Eye (tissue), 1 donor: ENCODE data around the gene MYLK4.

Experiments used
- DNase-seq: peaks from one replicate; pipeline ENCODE4 v3.0.0-alpha.2; 2015

Gene MYLK4

DNA sequence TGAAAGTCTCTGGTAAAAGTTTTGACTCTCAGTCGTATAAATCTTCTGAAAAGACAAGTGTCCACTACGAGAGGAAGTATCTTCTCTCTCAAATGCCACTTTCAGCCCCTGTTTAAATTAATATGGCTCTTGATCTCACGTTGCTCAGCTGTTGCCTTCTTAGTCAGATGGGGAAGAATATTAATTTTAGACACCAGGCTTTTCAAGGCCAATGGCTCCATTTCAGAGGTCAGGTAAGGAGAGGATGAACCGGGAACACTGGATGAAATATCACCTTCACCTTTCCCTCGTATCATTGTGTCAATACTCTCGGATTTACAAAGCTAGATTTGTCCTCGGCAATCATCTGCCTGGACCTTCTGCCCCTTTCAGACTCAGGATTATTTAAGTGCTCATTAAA, at the start of gene MYLK4:
Gene MYLK4, minus strand, starts transcription at position 91 of the 400 bp plus-strand sequence. CDS start 1,628 bp downstream, outside the sequence.
- DNase-seq = no peak

DNA sequence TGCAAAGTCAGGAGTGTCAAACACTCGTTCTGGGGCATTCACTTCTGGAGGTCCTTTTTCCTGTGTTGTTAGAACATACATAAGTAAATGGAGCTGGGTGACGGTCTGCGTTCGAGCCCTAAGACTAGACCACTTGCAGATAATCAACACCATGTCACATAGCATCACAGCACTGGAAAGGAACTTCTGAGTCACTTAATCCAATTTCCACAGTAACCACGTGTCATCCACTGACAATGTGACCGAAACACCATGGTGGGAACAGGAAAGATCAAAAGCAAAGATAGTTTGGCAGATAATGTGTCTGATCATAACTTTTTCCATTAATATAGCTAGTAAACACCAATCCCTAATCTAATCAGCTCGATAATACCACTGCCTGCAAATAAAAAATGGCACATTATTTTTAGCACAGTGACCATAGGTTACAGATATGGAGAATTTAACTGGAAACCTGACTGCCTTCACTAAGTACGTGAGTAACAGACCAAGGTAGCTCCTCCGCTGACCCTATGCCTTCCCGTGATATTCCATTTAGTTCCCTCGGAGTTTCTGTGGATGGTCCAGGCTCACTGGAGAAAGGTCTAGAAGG, 49.3 kb upstream of the MYLK4 start:
- no peak for DNase-seq

GRCh38 chr6:2798586-2799134, 47.9 kb upstream of the MYLK4 start:
- DNase-seq = no peak

GRCh38 chr6:2797564-2798031, 46.9 kb upstream of the MYLK4 start:
- peak; percentile 35 for DNase-seq

DNA sequence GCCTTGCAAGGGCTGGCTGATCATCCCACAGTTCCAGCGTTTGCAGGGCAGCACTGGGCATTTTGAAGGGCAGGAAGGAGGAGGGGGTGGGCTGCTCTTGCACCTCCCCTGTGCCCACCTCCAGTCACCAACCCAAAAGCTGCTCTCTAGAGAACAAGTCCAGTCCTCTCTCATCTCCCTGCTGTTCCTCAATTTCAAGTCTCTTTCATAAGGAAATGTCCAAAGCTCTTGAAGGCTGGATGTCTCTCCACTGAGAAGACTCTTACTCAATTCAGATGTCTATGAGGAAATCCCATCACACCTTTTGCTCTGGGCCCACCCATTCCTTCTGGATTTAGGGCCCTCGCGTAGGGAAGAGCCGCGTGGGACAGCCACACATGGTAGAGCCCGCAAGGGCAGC, 46.1 kb upstream of the MYLK4 start:
- DNase-seq = no peak

DNA sequence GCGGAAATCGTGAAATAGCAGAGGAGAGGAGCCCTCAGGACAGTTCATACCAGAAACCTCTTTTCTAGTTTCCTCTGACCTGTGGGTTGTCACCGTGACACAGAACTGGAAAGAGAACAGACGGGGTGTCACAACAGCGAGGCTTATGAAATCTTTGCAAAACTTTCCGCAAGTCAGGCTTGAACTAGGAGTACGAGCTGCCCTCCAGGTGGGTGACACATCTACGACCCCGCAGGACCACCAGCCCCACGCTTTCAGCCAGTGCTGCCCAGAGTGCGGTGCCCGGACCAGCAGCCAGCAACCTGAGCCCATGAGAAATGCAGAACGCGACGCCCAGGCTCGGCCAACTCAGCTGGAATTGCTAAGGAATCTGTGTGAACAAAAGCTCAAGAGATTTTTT, 45.2 kb upstream of the MYLK4 start:
- DNase-seq = no peak

GRCh38 chr6:2795162-2795561, 44.4 kb upstream of the MYLK4 start:
- no peak for DNase-seq

- DNase-seq = no peak
Measured at GRCh38 chr6:2794171-2794730, 43.5 kb upstream of the MYLK4 start.

DNA sequence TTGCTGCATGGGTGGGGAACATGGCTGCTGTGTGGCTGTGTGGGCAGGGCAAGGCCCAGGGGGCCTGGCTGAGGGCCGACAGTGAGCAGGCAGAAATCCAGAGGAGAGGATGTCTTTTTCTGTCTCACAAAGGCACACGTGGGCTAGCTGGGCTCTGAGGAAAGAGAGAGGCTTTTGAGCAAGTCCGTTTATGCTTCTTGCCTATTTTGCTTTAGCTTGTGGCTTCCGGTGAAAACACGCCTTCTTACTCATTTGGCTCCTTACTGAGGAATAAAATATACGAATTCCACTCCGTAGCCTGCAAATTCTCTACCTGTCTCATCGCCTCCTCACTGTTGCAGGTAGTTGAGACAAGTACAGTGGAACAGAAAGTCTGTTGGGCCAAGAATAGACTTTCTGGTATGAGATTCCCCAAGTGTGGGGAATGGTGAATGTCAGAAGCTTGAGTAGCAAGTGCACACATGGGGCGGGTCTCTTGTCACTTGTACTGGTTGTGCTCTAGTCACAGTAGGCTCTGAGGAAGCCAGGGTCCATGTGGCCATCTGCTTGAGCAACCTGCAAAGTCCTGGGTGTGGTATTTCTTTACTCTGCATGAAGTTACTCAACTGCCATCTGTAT, 42.9 kb upstream of the MYLK4 start:
- DNase-seq = no peak

- DNase-seq = no peak
Measured at GRCh38 chr6:2792330-2793110, 41.8 kb upstream of the MYLK4 start.

DNA sequence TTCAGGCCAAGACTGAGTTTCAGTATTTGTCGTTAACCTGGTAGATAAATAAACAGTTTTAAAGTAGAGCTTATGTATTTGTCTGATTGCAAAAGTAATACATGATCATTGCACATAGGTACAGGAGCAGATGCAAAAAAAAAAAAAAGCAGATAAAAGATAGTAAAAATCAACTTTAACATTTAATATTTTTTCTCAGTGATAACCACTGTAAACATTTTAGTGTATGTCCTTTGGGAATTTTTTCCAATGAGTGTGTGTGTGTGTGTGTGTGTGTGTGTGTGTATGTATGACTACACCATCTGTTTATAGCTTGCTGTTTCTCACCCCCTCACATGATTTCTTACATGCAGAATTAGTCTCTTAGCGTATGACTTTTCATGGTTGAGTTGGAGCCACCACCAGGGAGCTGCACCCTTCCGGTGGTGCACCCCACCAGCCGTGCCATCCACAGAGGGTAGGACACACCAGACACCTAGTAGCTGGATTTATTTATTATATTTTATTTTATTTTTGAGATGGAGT, 40.8 kb upstream of the MYLK4 start:
- DNase-seq = no peak

GRCh38 chr6:2790588-2791449, 40.1 kb upstream of the MYLK4 start:
- DNase-seq = peak; percentile 86

DNA sequence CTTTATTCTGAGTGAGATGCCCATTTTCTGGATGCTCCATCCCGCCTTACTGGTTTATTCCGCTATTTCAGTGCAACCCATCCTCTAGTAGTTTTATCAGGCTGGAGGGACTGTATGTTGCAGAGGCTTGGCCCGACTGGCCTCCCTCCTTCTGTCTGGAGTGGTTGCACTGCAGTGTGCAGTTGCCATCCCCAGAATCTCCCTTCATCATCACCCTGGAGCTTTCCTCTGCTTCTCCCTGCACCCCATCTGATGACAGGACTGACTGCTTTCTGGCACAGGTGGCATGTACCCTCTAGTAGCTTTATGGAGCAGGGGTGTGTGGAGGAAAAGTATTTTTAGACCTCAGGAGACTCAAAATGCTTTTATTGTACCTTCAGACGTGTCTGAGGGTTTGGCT, 35.5 kb upstream of the MYLK4 start:
- no peak for DNase-seq

DNA sequence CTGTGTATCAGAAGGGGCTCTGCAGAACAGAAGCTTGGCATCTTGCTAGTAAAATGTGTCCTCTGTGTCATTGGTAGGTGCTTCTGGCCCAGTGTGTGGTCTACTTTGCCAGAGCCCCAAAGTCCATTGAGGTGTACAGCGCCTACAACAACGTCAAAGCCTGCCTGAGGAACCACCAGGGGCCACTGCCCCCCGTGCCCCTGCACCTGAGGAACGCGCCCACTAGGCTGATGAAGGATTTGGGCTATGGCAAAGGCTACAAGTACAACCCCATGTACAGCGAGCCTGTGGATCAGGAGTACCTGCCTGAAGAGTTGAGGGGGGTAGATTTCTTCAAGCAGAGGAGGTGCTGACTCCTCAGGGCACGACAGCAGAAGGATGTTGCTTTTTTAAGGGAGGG, 34.2 kb upstream of the MYLK4 start:
- DNase-seq = no peak

DNA sequence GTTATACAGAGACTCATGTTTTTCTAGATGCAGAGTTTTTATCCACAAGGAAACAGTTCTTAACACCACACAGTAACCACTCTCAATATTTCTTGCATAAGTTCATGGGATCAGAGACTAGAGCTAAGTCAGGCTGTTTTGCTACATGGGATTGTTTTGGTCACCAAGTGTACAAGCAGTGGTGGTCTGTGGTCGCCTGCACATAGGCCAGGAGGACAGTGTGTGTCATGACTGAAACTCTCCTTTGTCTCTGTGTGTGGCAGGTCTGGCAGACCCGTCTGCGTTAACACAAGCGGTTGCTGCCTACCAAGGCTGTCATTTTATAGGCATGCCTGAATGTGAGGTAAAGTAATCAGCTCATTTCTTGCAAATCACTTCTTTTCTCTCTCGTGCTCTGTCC, 33.3 kb upstream of the MYLK4 start:
- no peak for DNase-seq

DNA sequence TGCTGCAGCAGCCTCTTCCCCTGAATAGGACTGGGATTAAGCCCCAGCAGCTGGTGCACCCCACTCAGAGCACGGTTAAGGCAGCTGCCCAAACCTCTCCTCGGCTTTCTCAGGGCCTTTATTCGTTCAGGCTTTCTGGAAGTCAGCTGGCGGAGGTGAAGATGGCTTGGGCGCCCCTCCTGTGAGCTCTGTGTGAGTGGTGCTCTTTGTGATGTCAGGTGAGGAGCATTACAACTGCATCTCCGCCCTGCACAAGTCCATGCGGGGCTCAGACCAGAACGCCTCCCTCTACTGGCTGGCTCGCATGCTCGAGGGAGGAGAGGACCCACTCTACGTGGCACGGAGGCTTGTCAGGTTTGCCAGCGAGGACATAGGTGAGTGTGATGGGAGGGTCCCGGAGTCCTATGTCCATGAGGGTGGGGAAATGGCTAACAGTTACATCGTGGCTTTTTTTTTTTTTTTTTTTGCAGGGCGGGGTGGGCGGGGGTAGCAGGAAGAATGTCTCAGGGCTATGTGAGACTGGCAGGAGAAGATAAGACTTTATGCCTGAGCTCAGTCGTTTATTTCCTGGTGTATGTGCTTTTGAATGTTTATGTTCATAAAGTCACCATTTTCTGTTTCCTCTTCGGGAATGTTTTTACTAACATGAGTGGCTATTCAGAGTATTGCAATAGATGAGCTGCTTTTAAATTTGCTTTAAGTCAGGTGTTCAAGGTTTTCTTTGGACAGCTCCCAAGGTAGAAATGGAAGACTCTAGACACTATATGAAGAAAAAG, 32.7 kb upstream of the MYLK4 start:
- DNase-seq = no peak

DNA sequence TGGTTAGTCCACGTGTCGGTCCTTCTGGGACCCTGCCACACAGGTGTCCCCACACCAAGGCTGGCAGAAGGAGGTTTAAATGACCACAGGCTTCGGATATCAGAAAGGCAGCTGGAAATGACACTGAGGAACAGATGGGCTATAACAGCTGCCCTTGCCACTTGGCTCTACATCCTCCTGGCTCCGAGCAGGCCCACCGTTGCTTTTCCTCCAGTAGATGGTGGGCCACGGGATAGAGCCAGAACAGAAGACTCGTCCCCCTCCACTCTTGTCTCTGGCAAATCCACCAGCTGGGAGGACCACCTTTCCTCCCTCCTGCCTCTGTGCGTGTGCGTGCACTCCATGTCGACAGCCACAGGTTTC, 32.1 kb upstream of the MYLK4 start:
- DNase-seq = no peak

DNA sequence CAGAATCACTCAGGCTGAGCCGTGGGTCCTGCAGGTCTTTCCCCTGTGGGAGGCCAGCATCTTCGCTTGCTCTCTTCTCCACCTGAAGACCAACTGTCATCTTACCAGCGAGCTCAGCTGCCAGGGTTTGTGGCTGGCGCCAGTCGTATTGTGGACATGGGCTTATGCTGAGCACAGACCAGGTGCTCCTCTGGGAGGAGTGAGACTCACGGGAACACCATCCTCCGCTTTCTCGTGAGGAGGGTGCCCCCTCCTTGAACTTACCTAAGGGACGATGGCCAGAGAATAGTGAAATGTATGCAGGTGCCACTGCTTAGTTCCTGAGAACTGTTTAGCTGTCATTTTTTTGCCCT, 31.6 kb upstream of the MYLK4 start:
- DNase-seq = no peak

DNA sequence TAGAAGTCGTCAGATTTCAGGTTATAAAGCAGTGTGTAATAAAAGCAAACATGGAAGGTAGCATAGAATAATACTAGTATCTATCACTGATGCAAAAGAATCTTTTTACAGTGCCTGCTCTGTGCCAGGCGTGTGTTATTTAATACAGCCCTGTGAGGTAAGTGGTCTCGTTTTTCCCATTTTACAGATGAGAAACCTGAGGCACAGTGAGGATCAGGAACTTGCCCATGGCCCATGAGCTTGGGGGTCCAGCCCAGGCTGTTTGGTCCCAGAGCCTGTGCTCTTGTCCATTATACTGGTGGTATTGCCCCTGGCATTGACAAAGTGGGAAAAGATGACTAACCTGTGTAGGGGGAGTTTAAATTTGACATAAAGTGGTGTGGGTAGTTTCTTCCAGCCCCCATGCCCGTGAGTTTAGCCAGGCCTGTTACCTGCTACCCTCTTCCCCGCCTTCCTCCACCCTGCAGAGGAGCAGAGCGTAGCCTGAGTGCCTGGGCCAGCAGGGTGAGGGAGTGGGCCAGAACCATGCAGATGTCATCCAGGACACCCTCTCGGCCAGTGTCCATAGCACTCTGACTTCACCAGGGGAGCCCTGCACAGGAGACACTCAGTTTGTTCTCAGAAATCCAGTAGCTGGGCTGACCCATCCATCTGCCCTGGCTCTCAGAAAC, 31.1 kb upstream of the MYLK4 start:
- no peak for DNase-seq

DNA sequence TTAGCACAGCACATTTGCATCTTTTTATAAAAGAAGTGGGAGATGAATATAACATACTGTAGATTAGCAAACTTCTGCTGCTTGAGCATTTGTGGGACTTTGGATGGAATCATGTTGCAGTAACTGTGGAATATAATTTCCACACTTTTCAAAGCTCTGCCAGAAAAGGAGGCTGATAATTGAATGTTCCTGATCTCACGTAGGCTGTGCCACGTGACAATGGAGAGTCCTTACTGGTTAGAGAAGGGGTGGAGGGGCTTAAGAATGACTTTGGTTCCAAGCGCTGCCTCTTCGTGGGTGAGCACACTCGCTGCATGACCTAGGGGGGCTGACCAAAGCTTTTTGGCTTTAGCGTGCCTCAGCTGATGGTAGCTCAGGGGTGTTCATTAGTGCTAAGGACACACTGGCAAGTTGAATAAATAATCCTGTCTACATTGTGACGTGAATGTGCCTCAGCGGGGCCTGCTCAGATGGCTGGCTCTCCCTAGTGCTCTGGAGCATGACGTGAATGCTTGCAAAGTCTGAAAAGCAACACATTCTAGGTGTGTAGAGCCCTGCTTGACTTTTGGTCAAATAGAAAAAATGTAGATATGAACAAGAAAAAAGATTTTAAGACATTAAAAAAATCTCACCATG, 29.5 kb upstream of the MYLK4 start:
- no peak for DNase-seq

DNA sequence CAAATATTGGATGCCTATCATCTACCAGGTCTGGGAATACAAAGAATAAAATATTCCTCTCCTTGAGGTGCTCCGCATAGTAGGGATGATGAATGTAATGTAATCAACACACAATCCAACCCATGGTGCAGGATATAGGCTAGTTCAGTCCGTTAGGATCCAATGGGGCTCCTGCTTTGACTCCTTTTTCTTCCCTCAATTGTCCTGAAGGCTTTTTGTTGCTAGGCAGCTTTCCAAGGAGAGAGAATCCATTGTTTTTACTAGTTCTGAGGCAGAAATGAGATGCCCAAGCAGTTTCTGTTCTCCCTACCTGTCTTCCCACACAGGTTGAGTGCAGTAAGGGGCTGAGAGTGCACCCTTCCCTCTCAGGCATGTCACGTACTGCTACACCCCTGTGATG, 26.5 kb upstream of the MYLK4 start:
- DNase-seq = no peak
